TTC549 (cell line): ENCODE data around the gene PTPRS.

ENCODE experiments used
- FAIRE-seq: peaks from 2 replicates; lab custom pipeline; 2012; peaks lifted over from hg19 to GRCh38; lab: Jason Lieb, UNC

The PTPRS gene

GRCh38 chr19:5354403-5354802 is 13.8 kb upstream of the PTPRS start:
- no peak for FAIRE-seq

- peak; percentile 25 for FAIRE-seq
Observed at GRCh38 chr19:5352229-5352763, 11.7 kb upstream of the PTPRS start.

GRCh38 chr19:5351731-5352228 is 11.2 kb upstream of the PTPRS start:
- FAIRE-seq: no peak

- FAIRE-seq: no peak
Observed at GRCh38 chr19:5349041-5349440, 8.4 kb upstream of the PTPRS start.

- FAIRE-seq: no peak
Observed at GRCh38 chr19:5345895-5346386, 5.3 kb upstream of the PTPRS start.

GRCh38 chr19:5343848-5344247 is 3.2 kb upstream of the PTPRS start:
- FAIRE-seq: no peak

GRCh38 chr19:5342573-5343201 is 2.1 kb upstream of the PTPRS start:
- FAIRE-seq: no peak

- FAIRE-seq: no peak
Observed at GRCh38 chr19:5341981-5342380, 1.4 kb upstream of the PTPRS start.

- FAIRE-seq: no peak
Observed at GRCh38 chr19:5341448-5341820, 822 bp upstream of the PTPRS start.

GRCh38 chr19:5339950-5340636 is 519 bp downstream of the PTPRS start:
- FAIRE-seq: no peak

GRCh38 chr19:5339198-5339949 is 1.2 kb downstream of the PTPRS start:
- FAIRE-seq: no peak

GRCh38 chr19:5338656-5339197 is 1.9 kb downstream of the PTPRS start:
- no peak for FAIRE-seq

- no peak for FAIRE-seq
Observed at GRCh38 chr19:5337708-5338655, 2.6 kb downstream of the PTPRS start.

GRCh38 chr19:5337126-5337525 is 3.5 kb downstream of the PTPRS start:
- FAIRE-seq: no peak

- no peak for FAIRE-seq
Observed at GRCh38 chr19:5336195-5336965, 4.2 kb downstream of the PTPRS start.

GRCh38 chr19:5335593-5335992 is 5.0 kb downstream of the PTPRS start:
- FAIRE-seq: no peak

- FAIRE-seq: no peak
Observed at GRCh38 chr19:5334824-5335500, 5.7 kb downstream of the PTPRS start.

- no peak for FAIRE-seq
Observed at GRCh38 chr19:5334366-5334739, 6.3 kb downstream of the PTPRS start.

GRCh38 chr19:5333581-5334365 is 6.8 kb downstream of the PTPRS start:
- no peak for FAIRE-seq
